ENCODE measurements around the gene MCM3AP.
"Not testable (repeated sequence)": the region's sequence is repeated elsewhere in the genome, so short reads cannot be mapped to it uniquely, and the experiment has no call there.

MCM3AP gene

DNA sequence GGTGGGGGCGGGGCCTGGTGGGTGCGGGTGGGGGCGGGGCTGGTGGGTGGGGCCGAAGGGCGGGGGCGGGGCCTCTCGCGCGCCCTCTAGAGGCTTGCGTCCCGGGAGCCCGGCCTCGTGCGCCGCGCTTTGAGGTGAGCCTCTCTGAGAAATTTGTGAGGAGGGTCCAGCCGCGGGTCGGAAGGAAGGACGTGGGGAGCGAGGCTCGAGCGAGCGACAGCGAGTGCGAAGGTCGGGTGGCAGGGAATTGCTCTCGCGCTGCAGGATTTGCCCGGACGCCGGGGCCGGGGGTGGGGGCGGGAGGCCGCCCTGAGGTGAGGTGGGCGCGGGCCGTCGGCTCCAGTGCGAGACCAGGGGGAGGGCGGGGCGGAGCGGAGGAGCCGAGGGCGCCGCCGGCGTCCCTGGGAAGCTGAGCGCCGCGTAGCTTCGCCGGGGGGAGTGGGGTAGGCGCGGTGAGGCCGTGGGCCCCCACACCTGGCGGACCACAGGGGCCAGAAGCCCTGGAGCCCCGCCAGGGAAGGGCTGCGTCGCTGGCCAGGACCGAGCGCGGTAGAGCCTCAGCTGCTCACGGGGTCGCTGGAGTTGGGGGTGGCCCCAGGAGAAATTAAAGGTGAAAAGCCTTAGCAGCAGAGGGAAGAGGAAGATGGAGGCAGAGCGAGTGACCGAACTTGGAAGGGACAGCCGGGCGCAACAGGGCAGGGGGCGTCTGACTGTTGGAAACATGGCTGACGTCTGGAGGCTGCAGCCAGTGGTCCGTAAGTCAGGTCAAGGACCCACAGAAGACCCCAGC is 56.1 kb downstream of the MCM3AP start:
- H3K36me3 ChIP-seq (ENCODE audit: control insufficient read depth, low read depth, low read length): peaks cover 25% of the 10 kb centered on the region
- peaks cover 5% of the 10 kb centered on the region for H3K27me3 ChIP-seq (ENCODE audit: control insufficient read depth, insufficient read depth, low read length)
- H3K9ac ChIP-seq (ENCODE audit: low read length): peak overlapping the region; percentile 65
- H3K4me3 ChIP-seq (ENCODE audit: low read length): peak overlapping the region; percentile 61
- peaks cover 10% of the 10 kb centered on the region for H3K9me3 ChIP-seq (ENCODE audit: control insufficient read depth, low read depth, low read length)
- H3K27ac ChIP-seq (ENCODE audit: low read length): peak overlapping the region; percentile 29
- peaks cover 7% of the 10 kb centered on the region for H3K4me1 ChIP-seq (ENCODE audit: control insufficient read depth, low read depth, low read length)

- Histone ChIP-seq H3K27ac (ENCODE audit: low read length) (peak within 1 kb of the TSS; percentile 29), H3K9ac (ENCODE audit: low read length) (peak within 1 kb of the TSS; percentile 65), H3K4me1 (ENCODE audit: control insufficient read depth, low read depth, low read length) (peaks cover 7% of the 10 kb centered on the region), H3K27me3 (ENCODE audit: control insufficient read depth, insufficient read depth, low read length) (peaks cover 5% of the 10 kb centered on the region), H3K36me3 (ENCODE audit: control insufficient read depth, low read depth, low read length) (peaks cover 17% of the 10 kb centered on the region), H3K9me3 (ENCODE audit: control insufficient read depth, low read depth, low read length) (peaks cover 10% of the 10 kb centered on the region), H3K4me3 (ENCODE audit: low read length) (peak within 1 kb of the TSS; percentile 68)
Observed at GRCh38 chr21:46228345-46229051, 56.9 kb downstream of the MCM3AP start, which contains the start of gene LSS. Gene LSS, minus strand, starts transcription at chr21:46228774. Its CDS starts 29 bp downstream, at chr21:46228745.

- peaks cover 16% of the 10 kb centered on the region for H3K36me3 ChIP-seq (ENCODE audit: control insufficient read depth, low read depth, low read length)
- no peak overlapping the region for H3K27ac ChIP-seq (ENCODE audit: low read length)
- peaks cover 10% of the 10 kb centered on the region for H3K9me3 ChIP-seq (ENCODE audit: control insufficient read depth, low read depth, low read length)
- peaks cover 5% of the 10 kb centered on the region for H3K27me3 ChIP-seq (ENCODE audit: control insufficient read depth, insufficient read depth, low read length)
- peaks cover 7% of the 10 kb centered on the region for H3K4me1 ChIP-seq (ENCODE audit: control insufficient read depth, low read depth, low read length)
- H3K4me3 ChIP-seq (ENCODE audit: low read length): peak overlapping the region; percentile 68
- H3K9ac ChIP-seq (ENCODE audit: low read length): peak overlapping the region; percentile 50
Observed at GRCh38 chr21:46227811-46228344, 57.5 kb downstream of the MCM3AP start.

DNA sequence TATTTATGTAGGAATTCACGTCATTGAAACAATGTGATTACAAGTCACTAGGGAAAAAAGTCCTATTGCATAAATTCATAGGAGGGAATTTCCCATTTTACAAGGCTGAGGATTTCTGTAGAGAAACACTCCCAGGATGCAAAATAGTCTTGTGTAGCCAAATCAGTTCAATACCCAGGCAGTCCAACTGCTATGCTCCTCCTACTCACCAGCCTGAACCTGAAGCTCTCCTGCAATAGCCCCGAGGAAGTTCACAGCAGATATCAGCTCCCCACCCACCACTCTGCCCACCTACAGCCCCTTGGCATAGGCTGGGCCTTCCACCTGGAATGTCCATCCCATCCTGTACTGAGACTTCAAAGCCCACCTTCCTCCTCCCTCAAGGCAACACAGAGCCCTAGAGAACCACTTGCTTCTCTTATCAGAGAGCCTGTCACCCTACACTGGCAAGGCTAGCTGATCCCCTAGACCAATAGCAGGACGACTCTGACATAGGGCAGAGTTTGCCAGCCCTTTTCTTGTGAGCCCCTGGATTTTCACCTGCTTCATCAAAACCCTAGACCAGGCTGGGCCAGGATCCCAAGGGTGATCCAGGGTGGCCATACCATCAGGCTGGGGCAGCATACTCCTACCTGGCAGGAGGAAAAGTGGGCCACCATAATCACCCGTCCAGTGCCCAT is 58.4 kb downstream of the MCM3AP start:
- Histone ChIP-seq H3K36me3 (ENCODE audit: control insufficient read depth, low read depth, low read length) (peaks cover 24% of the 10 kb centered on the region), H3K9ac (ENCODE audit: low read length) (no peak overlapping the region), H3K9me3 (ENCODE audit: control insufficient read depth, low read depth, low read length) (peaks cover 10% of the 10 kb centered on the region), H3K4me1 (ENCODE audit: control insufficient read depth, low read depth, low read length) (peaks cover 7% of the 10 kb centered on the region), H3K27ac (ENCODE audit: low read length) (no peak overlapping the region), H3K4me3 (ENCODE audit: low read length) (peak overlapping the region; percentile 68), H3K27me3 (ENCODE audit: control insufficient read depth, insufficient read depth, low read length) (peaks cover 5% of the 10 kb centered on the region)

DNA sequence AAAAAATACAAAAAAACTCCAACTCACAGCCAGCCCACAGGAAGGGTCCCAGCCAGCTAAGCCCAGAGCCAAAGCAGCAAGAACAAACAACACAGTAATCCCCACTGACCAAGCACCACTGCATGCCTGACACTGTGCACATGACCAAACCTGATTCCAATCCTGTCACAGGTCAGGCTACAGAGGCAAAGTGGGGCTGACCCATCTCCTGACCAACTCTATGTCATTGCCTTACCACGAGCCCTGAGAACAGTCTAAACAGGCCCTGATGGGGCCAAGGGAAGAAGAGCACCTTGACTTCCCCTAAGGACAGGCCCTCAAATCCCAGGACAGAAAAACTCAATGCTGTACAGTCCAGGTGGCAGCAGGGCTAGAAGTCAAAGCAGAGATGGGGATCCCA is 59.3 kb downstream of the MCM3AP start:
- Histone ChIP-seq H3K36me3 (ENCODE audit: control insufficient read depth, low read depth, low read length) (peaks cover 27% of the 10 kb centered on the region), H3K9me3 (ENCODE audit: control insufficient read depth, low read depth, low read length) (peaks cover 6% of the 10 kb centered on the region), H3K27me3 (ENCODE audit: control insufficient read depth, insufficient read depth, low read length) (peaks cover 5% of the 10 kb centered on the region), H3K4me1 (ENCODE audit: control insufficient read depth, low read depth, low read length) (peaks cover 7% of the 10 kb centered on the region), H3K4me3 (ENCODE audit: low read length) (peak overlapping the region; percentile 68), H3K27ac (ENCODE audit: low read length) (no peak overlapping the region), H3K9ac (ENCODE audit: low read length) (no peak overlapping the region)

GRCh38 chr21:46223661-46224060 is 61.8 kb downstream of the MCM3AP start:
- not testable (repeated sequence) for H3K27me3 ChIP-seq (ENCODE audit: control insufficient read depth, insufficient read depth, low read length); H3K4me1 ChIP-seq (ENCODE audit: control insufficient read depth, low read depth, low read length); H3K27ac ChIP-seq (ENCODE audit: low read length); H3K9me3 ChIP-seq (ENCODE audit: control insufficient read depth, low read depth, low read length); H3K9ac ChIP-seq (ENCODE audit: low read length); H3K4me3 ChIP-seq (ENCODE audit: low read length)
- H3K36me3 ChIP-seq (ENCODE audit: control insufficient read depth, low read depth, low read length): peaks cover 34% of the 10 kb centered on the region

DNA sequence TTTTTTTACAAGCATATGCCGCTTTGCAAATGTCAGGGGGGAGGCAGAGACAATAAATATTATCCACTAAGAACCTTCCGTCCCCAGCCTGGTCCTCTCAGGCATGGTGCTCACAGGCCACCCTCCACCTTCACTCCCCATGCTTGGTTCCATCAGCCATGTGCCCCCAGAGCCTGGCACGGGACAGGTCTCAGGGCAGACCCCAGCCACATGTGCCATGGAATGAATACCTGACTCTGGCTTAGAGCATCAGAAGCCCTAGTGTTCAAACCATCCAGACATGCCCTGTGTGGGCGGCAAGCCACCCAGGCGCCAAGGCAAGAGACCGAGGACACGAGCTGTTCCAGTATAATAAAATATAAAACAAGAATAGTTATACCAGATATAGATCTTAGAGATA is 62.2 kb downstream of the MCM3AP start:
- H3K4me1 ChIP-seq (ENCODE audit: control insufficient read depth, low read depth, low read length): peaks cover 7% of the 10 kb centered on the region
- H3K27ac ChIP-seq (ENCODE audit: low read length): no peak overlapping the region
- H3K36me3 ChIP-seq (ENCODE audit: control insufficient read depth, low read depth, low read length): peaks cover 34% of the 10 kb centered on the region
- no peak overlapping the region for H3K9ac ChIP-seq (ENCODE audit: low read length)
- no peaks in the 10 kb centered on the region for H3K9me3 ChIP-seq (ENCODE audit: control insufficient read depth, low read depth, low read length)
- no peaks in the 10 kb centered on the region for H3K27me3 ChIP-seq (ENCODE audit: control insufficient read depth, insufficient read depth, low read length)
- H3K4me3 ChIP-seq (ENCODE audit: low read length): no peak overlapping the region

DNA sequence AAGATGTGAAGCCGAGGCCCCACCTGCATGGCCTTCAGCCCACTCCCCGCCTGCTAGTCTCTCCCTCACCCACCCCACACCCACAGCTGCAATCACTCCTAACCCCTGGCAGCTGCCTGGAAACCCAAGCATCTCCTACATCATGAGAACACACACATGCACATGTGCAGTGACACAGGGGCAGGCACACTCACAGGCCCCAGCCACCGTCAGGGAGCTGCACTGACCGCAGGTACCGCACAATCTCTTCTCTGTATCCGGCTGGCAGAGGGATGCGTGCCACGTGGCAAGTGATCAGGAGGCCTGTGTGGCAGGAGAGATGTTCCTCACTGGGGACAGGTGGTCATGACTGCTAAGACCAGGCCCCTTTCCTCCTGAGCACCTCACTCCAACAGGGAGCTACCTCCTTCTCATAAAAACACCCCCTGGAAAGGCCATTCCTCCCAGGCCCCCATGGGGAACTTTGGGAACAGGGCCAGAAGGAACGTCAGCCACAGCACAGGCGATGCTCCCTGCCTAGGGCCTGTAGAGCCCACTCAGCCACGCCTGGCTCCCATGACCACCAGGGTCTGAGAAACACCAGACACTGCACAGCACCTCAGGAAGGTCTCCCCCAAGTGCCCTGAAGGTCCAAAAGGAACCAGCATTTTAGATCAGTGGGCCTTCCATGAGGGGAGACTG is 62.8 kb downstream of the MCM3AP start:
- H3K36me3 ChIP-seq (ENCODE audit: control insufficient read depth, low read depth, low read length): peaks cover 34% of the 10 kb centered on the region
- no peak overlapping the region for H3K9ac ChIP-seq (ENCODE audit: low read length)
- H3K4me3 ChIP-seq (ENCODE audit: low read length): no peak overlapping the region
- H3K4me1 ChIP-seq (ENCODE audit: control insufficient read depth, low read depth, low read length): peaks cover 7% of the 10 kb centered on the region
- no peaks in the 10 kb centered on the region for H3K27me3 ChIP-seq (ENCODE audit: control insufficient read depth, insufficient read depth, low read length)
- H3K9me3 ChIP-seq (ENCODE audit: control insufficient read depth, low read depth, low read length): no peaks in the 10 kb centered on the region
- H3K27ac ChIP-seq (ENCODE audit: low read length): no peak overlapping the region

- peaks cover 2% of the 10 kb centered on the region for H3K4me1 ChIP-seq (ENCODE audit: control insufficient read depth, low read depth, low read length)
- H3K36me3 ChIP-seq (ENCODE audit: control insufficient read depth, low read depth, low read length): peaks cover 34% of the 10 kb centered on the region
- H3K27me3 ChIP-seq (ENCODE audit: control insufficient read depth, insufficient read depth, low read length): no peaks in the 10 kb centered on the region
- H3K9me3 ChIP-seq (ENCODE audit: control insufficient read depth, low read depth, low read length): no peaks in the 10 kb centered on the region
- no peak overlapping the region for H3K9ac ChIP-seq (ENCODE audit: low read length)
- H3K27ac ChIP-seq (ENCODE audit: low read length): no peak overlapping the region
- H3K4me3 ChIP-seq (ENCODE audit: low read length): no peak overlapping the region
Observed at GRCh38 chr21:46221664-46222435, 63.6 kb downstream of the MCM3AP start.

DNA sequence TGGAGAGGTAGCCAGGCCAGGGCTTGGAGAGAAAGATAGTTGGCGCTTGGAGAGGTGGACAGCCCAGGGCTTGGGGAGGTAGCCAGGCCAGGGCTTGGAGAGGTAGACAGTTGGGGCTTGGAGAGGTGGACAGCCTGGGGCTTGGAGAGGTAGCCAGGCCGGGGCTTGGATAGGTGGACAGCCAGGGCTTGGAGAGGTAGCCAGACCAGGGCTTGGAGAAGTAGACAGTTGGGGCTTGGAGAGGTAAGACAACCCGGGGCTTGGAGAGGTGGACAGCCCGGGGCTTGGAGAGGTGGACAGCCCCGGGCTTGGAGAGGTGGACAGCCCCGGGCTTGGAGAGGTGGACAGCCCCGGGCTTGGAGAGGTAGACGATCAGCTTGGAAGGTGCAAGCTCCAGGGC is 64.6 kb downstream of the MCM3AP start:
- Histone ChIP-seq H3K9ac (ENCODE audit: low read length) (no peak overlapping the region), H3K27ac (ENCODE audit: low read length) (no peak overlapping the region), H3K9me3 (ENCODE audit: control insufficient read depth, low read depth, low read length) (no peaks in the 10 kb centered on the region), H3K27me3 (ENCODE audit: control insufficient read depth, insufficient read depth, low read length) (no peaks in the 10 kb centered on the region), H3K36me3 (ENCODE audit: control insufficient read depth, low read depth, low read length) (peaks cover 34% of the 10 kb centered on the region), H3K4me1 (ENCODE audit: control insufficient read depth, low read depth, low read length) (no peaks in the 10 kb centered on the region), H3K4me3 (ENCODE audit: low read length) (no peak overlapping the region)

All from iPS-18a (cell line).